A673 (cell line): Measurements from ENCODE around the gene CARMIL1.

Source experiments
- EZH2 ChIP-seq: fragments of 200-600 bp; sonication (generic); IDR thresholded peaks from 2 replicates; pipeline ENCODE4 v1.6.1; 2017; ENCODE audit warnings: borderline replicate concordance, low read depth, mild to moderate bottlenecking, mixed read lengths, antibody characterized with exemption, low read length; ENCODE audit not compliant: poor library complexity, severe bottlenecking
- TF ChIP-seq, protein P1 (sequence below): fragments of 300-800, 200-600 bp; sonication (generic); conservative IDR thresholded peaks from 2 replicates; pipeline ENCODE4 v1.5.1; 2017; ENCODE audit warnings: low read depth, mild to moderate bottlenecking, antibody characterized with exemption, low read length, moderate library complexity, mixed read lengths

- TF ChIP-seq, protein P1, sequence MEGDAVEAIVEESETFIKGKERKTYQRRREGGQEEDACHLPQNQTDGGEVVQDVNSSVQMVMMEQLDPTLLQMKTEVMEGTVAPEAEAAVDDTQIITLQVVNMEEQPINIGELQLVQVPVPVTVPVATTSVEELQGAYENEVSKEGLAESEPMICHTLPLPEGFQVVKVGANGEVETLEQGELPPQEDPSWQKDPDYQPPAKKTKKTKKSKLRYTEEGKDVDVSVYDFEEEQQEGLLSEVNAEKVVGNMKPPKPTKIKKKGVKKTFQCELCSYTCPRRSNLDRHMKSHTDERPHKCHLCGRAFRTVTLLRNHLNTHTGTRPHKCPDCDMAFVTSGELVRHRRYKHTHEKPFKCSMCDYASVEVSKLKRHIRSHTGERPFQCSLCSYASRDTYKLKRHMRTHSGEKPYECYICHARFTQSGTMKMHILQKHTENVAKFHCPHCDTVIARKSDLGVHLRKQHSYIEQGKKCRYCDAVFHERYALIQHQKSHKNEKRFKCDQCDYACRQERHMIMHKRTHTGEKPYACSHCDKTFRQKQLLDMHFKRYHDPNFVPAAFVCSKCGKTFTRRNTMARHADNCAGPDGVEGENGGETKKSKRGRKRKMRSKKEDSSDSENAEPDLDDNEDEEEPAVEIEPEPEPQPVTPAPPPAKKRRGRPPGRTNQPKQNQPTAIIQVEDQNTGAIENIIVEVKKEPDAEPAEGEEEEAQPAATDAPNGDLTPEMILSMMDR = no peak
- TF ChIP-seq EZH2 = no peak
Measured at GRCh38 chr6:25410102-25410501, 130.9 kb downstream of the CARMIL1 start.
